ENCODE data around the gene NETO1. TPM values are rescaled to one million over a fixed set of nuclear protein-coding genes. Genes with fewer than 3 reads are reported as not detected.

NETO1 gene
- total RNA-seq = not detected in 2 replicates

GRCh38 chr18:72867746-72868584, at the start of gene NETO1:
NETO1 (minus strand) TSS chr18:72867987; CDS start chr18:72867291, 696 bp downstream.

Measured in epithelial cell of alveolus of lung (primary cell).